Mesothelial cell of epicardium (in vitro differentiated cells): Measurements from ENCODE around the gene TAOK1. TPM values are rescaled to one million over a fixed set of nuclear protein-coding genes. Genes with fewer than 3 reads are reported as not detected.

Experiments used
- DNase-seq, 2 experiments: peaks; one replicate each; pipeline ENCODE4 v3.0.0; 2021; ENCODE audit warnings: low spot score in 2 of 2; ENCODE audit not compliant: unreplicated experiment in 2 of 2
- H3K27ac Mint-ChIP-seq: 2 replicates; pipeline ENCODE4 v1.8.0; 2021; ENCODE audit warnings: mixed read lengths
- H3K27me3 Mint-ChIP-seq: 2 replicates; pipeline ENCODE4 v1.8.0; 2021; ENCODE audit warnings: low read depth, mixed read lengths
- H3K36me3 Mint-ChIP-seq: 2 replicates; pipeline ENCODE4 v1.8.0; 2021; ENCODE audit warnings: mixed read lengths
- H3K4me1 Mint-ChIP-seq: 2 replicates; pipeline ENCODE4 v1.8.0; 2021; ENCODE audit warnings: mixed read lengths
- H3K4me3 Mint-ChIP-seq: 2 replicates; pipeline ENCODE4 v1.8.0; 2021; ENCODE audit warnings: mild to moderate bottlenecking, moderate library complexity, mixed read lengths
- H3K9me3 Mint-ChIP-seq: 2 replicates; pipeline ENCODE4 v1.8.0; 2021; ENCODE audit warnings: mixed read lengths
- total RNA-seq: library from RNA; stranded (reverse); gene quantifications from 3 replicates; pipeline ENCODE4 v1.2.1, GENCODE V29; 2021
- TF ChIP-seq, protein P1 (sequence below): fragments of 200-600 bp; sonication (generic); IDR thresholded peaks from one replicate; pipeline ENCODE4 v1.5.0; 2021; ENCODE audit warnings: antibody characterized with exemption; ENCODE audit not compliant: unreplicated experiment

The TAOK1 gene
- total RNA-seq, 1 donor from 2014 or later: 86.7 TPM

DNA sequence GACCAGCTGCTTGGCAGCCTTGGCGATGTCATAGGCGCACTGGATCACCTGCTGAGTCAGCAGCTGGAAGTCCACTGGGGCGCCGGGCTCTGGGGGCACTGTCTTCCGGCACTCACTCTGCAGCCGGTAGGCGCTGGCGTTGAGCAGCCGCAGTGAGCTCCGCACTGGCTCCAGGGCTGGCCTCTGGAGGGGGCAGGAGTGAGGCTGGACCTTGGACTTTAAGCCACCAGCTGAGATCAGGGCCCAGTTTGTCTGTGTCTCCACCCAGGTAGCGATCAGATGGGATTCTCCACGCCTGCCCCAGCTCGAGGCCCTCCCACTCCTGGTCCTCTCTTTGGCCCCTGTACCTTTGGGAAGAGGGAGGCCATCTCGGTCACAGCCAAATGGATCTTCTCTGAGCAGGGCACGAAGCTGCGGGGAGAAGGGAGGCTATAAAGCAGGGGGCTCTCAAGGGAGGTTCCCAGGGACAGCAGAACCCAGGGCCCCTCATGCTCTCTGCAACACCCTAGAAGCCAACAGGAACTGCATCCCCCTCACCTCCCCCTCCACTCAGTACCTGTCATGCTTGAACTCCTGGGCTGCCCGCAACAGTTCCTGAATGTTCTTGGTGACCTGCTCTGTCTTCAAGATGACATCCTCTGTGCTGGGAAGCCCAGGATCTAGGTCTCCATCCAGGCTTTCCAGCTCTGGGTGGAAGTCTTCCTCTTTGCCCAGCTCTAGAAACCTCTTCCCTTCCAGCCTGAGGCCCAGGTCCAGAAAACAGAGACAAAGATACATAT is 184.8 kb downstream of the TAOK1 start:
- Mint-ChIP-seq H3K4me1 (peaks cover 12% of the 10 kb centered on the region), H3K27me3 (no peaks in the 10 kb centered on the region), H3K27ac (no peak overlapping the region), H3K4me3 (no peak overlapping the region), H3K36me3 (peaks cover 6% of the 10 kb centered on the region), H3K9me3 (no peaks in the 10 kb centered on the region)
- DNase-seq: peak in 1 of 2 experiments; percentile 18
- TF ChIP-seq, protein P1, sequence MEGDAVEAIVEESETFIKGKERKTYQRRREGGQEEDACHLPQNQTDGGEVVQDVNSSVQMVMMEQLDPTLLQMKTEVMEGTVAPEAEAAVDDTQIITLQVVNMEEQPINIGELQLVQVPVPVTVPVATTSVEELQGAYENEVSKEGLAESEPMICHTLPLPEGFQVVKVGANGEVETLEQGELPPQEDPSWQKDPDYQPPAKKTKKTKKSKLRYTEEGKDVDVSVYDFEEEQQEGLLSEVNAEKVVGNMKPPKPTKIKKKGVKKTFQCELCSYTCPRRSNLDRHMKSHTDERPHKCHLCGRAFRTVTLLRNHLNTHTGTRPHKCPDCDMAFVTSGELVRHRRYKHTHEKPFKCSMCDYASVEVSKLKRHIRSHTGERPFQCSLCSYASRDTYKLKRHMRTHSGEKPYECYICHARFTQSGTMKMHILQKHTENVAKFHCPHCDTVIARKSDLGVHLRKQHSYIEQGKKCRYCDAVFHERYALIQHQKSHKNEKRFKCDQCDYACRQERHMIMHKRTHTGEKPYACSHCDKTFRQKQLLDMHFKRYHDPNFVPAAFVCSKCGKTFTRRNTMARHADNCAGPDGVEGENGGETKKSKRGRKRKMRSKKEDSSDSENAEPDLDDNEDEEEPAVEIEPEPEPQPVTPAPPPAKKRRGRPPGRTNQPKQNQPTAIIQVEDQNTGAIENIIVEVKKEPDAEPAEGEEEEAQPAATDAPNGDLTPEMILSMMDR: no peak

DNA sequence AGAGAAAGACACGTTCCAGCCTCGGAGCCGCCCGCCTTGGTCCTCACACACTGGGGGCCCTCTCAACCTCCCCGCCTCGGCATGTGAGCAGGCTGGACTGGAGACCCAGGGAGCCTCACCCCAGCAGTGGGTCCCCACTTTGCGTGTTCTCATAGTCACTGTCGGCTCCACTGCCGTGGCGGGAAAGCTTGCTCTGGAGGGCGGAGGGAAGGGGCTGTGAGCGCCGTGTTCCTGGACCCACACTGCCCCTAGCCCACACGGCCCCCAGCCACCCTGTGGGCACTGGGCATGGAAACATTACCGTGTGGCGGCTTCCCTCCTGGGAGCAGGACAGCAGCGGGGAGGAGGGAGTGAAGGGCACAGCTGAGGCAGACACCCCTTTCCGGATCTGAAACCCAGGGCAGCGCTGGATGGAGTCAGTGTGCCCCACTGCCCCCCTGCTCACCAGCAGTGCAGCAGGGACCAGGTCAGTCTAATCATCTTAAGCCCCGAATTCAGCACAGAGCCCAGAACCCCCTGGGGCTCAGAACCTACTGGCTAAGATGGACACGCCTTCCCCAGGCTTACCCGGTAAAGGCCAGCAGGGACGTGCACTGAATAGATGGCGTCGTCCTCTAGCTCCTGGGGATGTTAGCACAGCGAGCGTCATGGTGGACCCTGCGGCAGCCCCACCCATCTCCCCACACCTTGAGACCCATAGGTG is 185.5 kb downstream of the TAOK1 start:
- Mint-ChIP-seq H3K36me3 (peaks cover 12% of the 10 kb centered on the region), H3K4me3 (no peak overlapping the region), H3K27ac (no peak overlapping the region), H3K9me3 (no peaks in the 10 kb centered on the region), H3K27me3 (no peaks in the 10 kb centered on the region), H3K4me1 (peaks cover 11% of the 10 kb centered on the region)
- DNase-seq: peak in 1 of 2 experiments; percentile 11
- TF ChIP-seq, protein P1: no peak

DNA sequence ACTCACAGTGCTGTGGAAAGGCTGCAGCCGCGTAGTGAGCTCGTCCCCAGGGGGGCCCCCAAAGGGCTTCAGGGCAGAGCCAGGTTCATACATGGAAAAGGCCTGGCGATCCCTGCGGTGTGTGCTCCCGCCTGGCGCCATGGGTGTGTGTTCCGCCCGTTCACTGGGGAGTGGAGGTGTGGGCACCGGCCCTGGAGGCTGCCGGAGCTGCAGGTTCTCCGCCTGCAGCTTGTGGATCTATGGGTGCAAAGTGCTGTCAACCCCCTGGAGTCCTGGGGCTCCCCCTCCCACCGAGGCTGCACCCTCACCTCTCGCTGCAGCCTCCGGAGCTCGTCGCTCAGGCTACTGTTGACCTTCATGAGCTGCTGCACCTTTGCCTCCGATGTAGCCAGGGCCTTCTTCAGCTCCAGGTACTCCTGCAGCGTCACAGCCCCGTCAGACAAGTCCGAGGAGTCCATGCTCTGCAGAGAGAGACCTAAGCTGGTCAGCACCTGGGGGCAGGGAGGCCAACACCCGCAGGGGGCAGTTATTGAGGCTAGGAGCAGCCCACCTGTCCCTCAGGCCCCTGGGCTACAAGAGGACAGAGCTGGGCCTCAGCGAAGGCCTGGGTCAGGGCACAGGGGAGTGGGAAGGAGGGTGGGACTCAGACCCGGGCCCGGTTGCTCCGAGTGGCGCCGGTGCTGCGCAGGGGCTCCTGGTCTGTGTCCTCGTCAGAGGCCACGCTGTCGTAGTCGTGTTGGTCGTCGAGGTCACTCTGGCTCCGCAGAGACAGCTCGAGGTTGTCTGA is 186.2 kb downstream of the TAOK1 start:
- Mint-ChIP-seq H3K9me3 (no peaks in the 10 kb centered on the region), H3K4me1 (peaks cover 8% of the 10 kb centered on the region), H3K4me3 (no peak overlapping the region), H3K36me3 (peaks cover 11% of the 10 kb centered on the region), H3K27me3 (no peaks in the 10 kb centered on the region), H3K27ac (no peak overlapping the region)
- TF ChIP-seq, protein P1: no peak
- no peak for DNase-seq

DNA sequence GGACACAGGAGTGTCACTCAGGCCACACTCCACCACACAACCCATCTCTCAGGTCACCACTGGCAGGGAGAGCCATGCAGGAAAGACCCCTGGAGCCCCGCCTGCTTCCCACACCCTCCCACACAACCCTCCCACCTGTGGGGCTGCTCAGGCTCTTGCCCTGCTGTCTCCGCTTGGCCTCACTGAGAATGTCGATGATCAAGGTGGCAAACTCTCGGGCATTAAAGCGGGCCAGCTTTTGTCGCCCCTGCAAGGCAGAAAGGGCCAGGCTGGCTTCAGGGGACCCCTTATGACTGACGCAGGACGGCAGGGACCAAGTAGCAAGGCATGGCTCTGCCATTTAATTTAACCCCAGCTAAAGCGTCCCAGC is 186.8 kb downstream of the TAOK1 start:
- no peak overlapping the region for H3K27ac Mint-ChIP-seq
- no peaks in the 10 kb centered on the region for H3K9me3 Mint-ChIP-seq
- TF ChIP-seq, protein P1: no peak
- DNase-seq: no peak
- H3K4me1 Mint-ChIP-seq: peaks cover 8% of the 10 kb centered on the region
- H3K4me3 Mint-ChIP-seq: no peak overlapping the region
- H3K36me3 Mint-ChIP-seq: peaks cover 11% of the 10 kb centered on the region
- H3K27me3 Mint-ChIP-seq: no peaks in the 10 kb centered on the region

DNA sequence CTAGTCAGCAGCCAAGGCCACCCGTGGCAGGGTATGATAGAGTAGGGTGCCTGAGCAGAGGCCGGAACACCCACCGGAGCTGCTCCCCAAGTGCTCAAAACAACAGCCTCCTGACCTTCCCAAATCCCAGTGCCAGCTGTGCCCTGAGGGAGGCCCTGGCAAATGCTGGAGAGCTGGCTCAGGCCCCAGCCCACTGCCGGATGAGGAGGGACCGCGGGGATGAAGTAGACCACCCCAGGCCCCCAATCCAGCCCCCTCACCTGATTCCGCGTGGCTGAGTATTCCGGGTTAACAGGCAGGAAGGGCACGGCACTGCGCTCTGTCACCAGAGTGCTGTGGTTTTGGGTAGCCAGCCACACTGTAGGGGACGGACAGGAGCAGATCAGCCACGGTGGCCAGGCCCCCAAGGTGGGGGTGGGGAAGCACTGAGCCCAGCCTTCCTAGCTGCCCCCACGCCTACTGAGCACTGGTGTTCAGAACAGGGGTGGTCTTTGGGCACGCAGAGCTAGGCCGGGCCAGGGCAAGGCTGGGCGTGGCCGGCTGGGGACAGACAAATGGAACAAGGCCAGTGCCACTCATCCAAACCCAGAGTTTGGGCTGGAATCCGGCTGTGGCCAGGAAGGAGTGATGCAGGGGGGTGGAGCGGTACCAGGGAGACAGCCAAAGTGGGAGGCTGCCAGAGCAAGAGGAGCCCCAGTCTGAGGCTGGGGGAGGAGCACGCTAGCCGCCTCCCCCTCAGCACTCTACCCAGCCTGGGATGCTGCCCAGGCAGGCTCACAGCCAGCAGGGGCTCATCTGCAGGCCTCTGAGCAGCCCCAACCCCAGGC is 187.4 kb downstream of the TAOK1 start:
- H3K36me3 Mint-ChIP-seq: peaks cover 14% of the 10 kb centered on the region
- peaks cover 8% of the 10 kb centered on the region for H3K4me1 Mint-ChIP-seq
- no peak for DNase-seq
- no peak overlapping the region for H3K27ac Mint-ChIP-seq
- no peak overlapping the region for H3K4me3 Mint-ChIP-seq
- TF ChIP-seq, protein P1: no peak
- no peaks in the 10 kb centered on the region for H3K9me3 Mint-ChIP-seq
- no peaks in the 10 kb centered on the region for H3K27me3 Mint-ChIP-seq
